Measurements from ENCODE around the gene OXSR1. TPM values are rescaled to one million over a fixed set of nuclear protein-coding genes. Genes with fewer than 3 reads are reported as not detected.

OXSR1 gene
- total and polyA plus RNA-seq, 2 of the 13 experiments (the other 11 are each of a cell fraction or from before 2014, with no cell fraction given), result 27.4 to 32.6 TPM

Small RNA genes lying within 50 kb of the gene (small RNA-seq; reads per million reads assigned to genes)
- gene RF00019 (ENCODE audit: insufficient read depth in 2 of 3, insufficient read length in 3 of 3, low read depth in 2 of 3, low replicate concordance in 1 of 3) (0 reads per million in 3 experiments), gene RNU6-235P (ENCODE audit: insufficient read depth in 2 of 3, insufficient read length in 3 of 3, low read depth in 2 of 3, low replicate concordance in 1 of 3) (0 to 0.97 (median 0.10) reads per million in 3 experiments)

Other genes with a start within 250 kb of the OXSR1 start
- 3.2 and 4.0 TPM in 2 replicates for gene VILL, start 174.8 kb upstream of the OXSR1 start, total RNA-seq (2016; rRNA removed; fragmentation: Illumina TruSeq; extraction: Trizol)
- 5.3 and 7.5 TPM in 2 replicates for gene VILL, start 174.8 kb upstream of the OXSR1 start, polyA plus RNA-seq (2011; rRNA removed)
- 10.1 and 11.4 TPM in 2 replicates for gene PLCD1, start 135.9 kb upstream of the OXSR1 start, total RNA-seq (2016; rRNA removed; fragmentation: Illumina TruSeq; extraction: Trizol)
- 12.4 and 12.8 TPM in 2 replicates for gene PLCD1, start 135.9 kb upstream of the OXSR1 start, polyA plus RNA-seq (2011; rRNA removed)
- gene DLEC1, start 126.3 kb upstream of the OXSR1 start, total RNA-seq (2016; rRNA removed; fragmentation: Illumina TruSeq; extraction: Trizol), result not detected in 2 replicates
- 0.09 and 0.13 TPM in 2 replicates for gene DLEC1, start 126.3 kb upstream of the OXSR1 start, polyA plus RNA-seq (2011; rRNA removed)
- gene ACAA1, start 28.4 kb upstream of the OXSR1 start, total RNA-seq (2016; rRNA removed; fragmentation: Illumina TruSeq; extraction: Trizol), result 60.8 and 107 TPM in 2 replicates
- gene ACAA1, start 28.4 kb upstream of the OXSR1 start, polyA plus RNA-seq (2011; rRNA removed), result 188 and 221 TPM in 2 replicates
- gene MYD88, start 26.9 kb upstream of the OXSR1 start, total RNA-seq (2016; rRNA removed; fragmentation: Illumina TruSeq; extraction: Trizol), result 7.6 and 14.5 TPM in 2 replicates
- 32.7 and 36.6 TPM in 2 replicates for gene MYD88, start 26.9 kb upstream of the OXSR1 start, polyA plus RNA-seq (2011; rRNA removed)
- gene SLC22A13, start 100.3 kb downstream of the OXSR1 start, total RNA-seq (2016; rRNA removed; fragmentation: Illumina TruSeq; extraction: Trizol), result not detected in 2 replicates
- 0.10 and 0.20 TPM in 2 replicates for gene SLC22A13, start 100.3 kb downstream of the OXSR1 start, polyA plus RNA-seq (2011; rRNA removed)
- gene SLC22A14, start 116.8 kb downstream of the OXSR1 start, total RNA-seq (2016; rRNA removed; fragmentation: Illumina TruSeq; extraction: Trizol), result not detected in 2 replicates
- 0.03 TPM in 1 of 2 replicates, not detected in the other for gene SLC22A14, start 116.8 kb downstream of the OXSR1 start, polyA plus RNA-seq (2011; rRNA removed)
- gene XYLB, start 181.2 kb downstream of the OXSR1 start, total RNA-seq (2016; rRNA removed; fragmentation: Illumina TruSeq; extraction: Trizol), result 25.9 and 28.9 TPM in 2 replicates
- 27.0 and 30.0 TPM in 2 replicates for gene XYLB, start 181.2 kb downstream of the OXSR1 start, polyA plus RNA-seq (2011; rRNA removed)